WTC11 (cell line): ENCODE results near the gene MEF2D. TPM values are rescaled to one million over a fixed set of nuclear protein-coding genes. Genes with fewer than 3 reads are reported as not detected.

Experiments used
- ATAC-seq: fragments of 200-7000 bp; cut with Tn5 transposase; 2 replicates; pipeline ENCODE4 v1.10.0; 2021; ENCODE audit warnings: mild to moderate bottlenecking, moderate library complexity
- CTCF ChIA-PET: fragments of 300-600 bp; sonication (Branson Sonifier 250); formaldehyde crosslinking; loops from one replicate; lab custom pipeline; 2021; ENCODE audit warnings: antibody characterized with exemption; lab: Charles Lee
- POLR2A ChIA-PET: fragments of 350-600 bp; sonication (Branson Sonifier 250); formaldehyde crosslinking; loops from one replicate; lab custom pipeline; 2021; ENCODE audit warnings: antibody characterized with exemption; lab: Charles Lee
- DNase-seq: peaks from one replicate; pipeline ENCODE4 v3.0.0; 2021; ENCODE audit warnings: low spot score
- H3K27ac Mint-ChIP-seq: 2 replicates; pipeline ENCODE4 v1.8.0; 2021; ENCODE audit warnings: mixed read lengths
- H3K27me3 Mint-ChIP-seq: 2 replicates; pipeline ENCODE4 v1.8.0; 2021; ENCODE audit warnings: low read depth, mild to moderate bottlenecking, moderate library complexity, mixed read lengths
- H3K36me3 Mint-ChIP-seq: 2 replicates; pipeline ENCODE4 v1.8.0; 2021; ENCODE audit warnings: mixed read lengths
- H3K4me1 Mint-ChIP-seq: 2 replicates; pipeline ENCODE4 v1.8.0; 2022; ENCODE audit warnings: mixed read lengths
- H3K4me3 Mint-ChIP-seq: 2 replicates; pipeline ENCODE4 v1.8.0; 2021; ENCODE audit warnings: mild to moderate bottlenecking, moderate library complexity, mixed read lengths
- H3K9me3 Mint-ChIP-seq: 2 replicates; pipeline ENCODE4 v1.8.0; 2021; ENCODE audit warnings: mixed read lengths
- ATF2 ChIP-seq: sonication (generic); formaldehyde crosslinking; IDR thresholded peaks from 2 replicates; pipeline ENCODE4 v1.8.1; 2022; ENCODE audit warnings: low read depth, missing genetic modification reagents, borderline replicate concordance
- CBFB ChIP-seq: sonication (generic); formaldehyde crosslinking; IDR thresholded peaks from 2 replicates; pipeline ENCODE4 v1.8.1; 2022; ENCODE audit warnings: mild to moderate bottlenecking, low read depth, missing genetic modification reagents
- E2F4 ChIP-seq: sonication (generic); formaldehyde crosslinking; IDR thresholded peaks from 2 replicates; pipeline ENCODE4 v1.8.1; 2022; ENCODE audit warnings: low read depth, mild to moderate bottlenecking, moderate library complexity, missing genetic modification reagents, borderline replicate concordance
- ESRRA ChIP-seq: sonication (generic); formaldehyde crosslinking; IDR thresholded peaks from 2 replicates; pipeline ENCODE4 v1.8.1; 2022; ENCODE audit warnings: mild to moderate bottlenecking, missing genetic modification reagents, borderline replicate concordance
- ETV6 ChIP-seq: sonication (generic); formaldehyde crosslinking; IDR thresholded peaks from 2 replicates; pipeline ENCODE4 v1.8.1; 2022; ENCODE audit warnings: mild to moderate bottlenecking, missing genetic modification reagents
- FOXK1 ChIP-seq: sonication (generic); formaldehyde crosslinking; IDR thresholded peaks from 2 replicates; pipeline ENCODE4 v1.8.0; 2022; ENCODE audit warnings: mild to moderate bottlenecking, moderate library complexity, missing genetic modification reagents
- FOXP4 ChIP-seq: sonication (generic); formaldehyde crosslinking; IDR thresholded peaks from 2 replicates; pipeline ENCODE4 v1.8.0; 2022; ENCODE audit warnings: mild to moderate bottlenecking, missing genetic modification reagents
- GABPB1 ChIP-seq: sonication (generic); formaldehyde crosslinking; IDR thresholded peaks from 2 replicates; pipeline ENCODE4 v1.8.1; 2023; ENCODE audit warnings: mild to moderate bottlenecking, missing genetic modification reagents
- GRHL2 ChIP-seq: fragments of 250-450 bp; sonication (Bioruptor Pico); IDR thresholded peaks from 2 replicates; pipeline ENCODE4 v1.8.0; 2022; ENCODE audit warnings: mild to moderate bottlenecking, moderate library complexity; ENCODE audit not compliant: insufficient replicate concordance, severe bottlenecking
- IRF1 ChIP-seq: sonication (generic); formaldehyde crosslinking; IDR thresholded peaks from 2 replicates; pipeline ENCODE4 v1.8.0; 2023; ENCODE audit warnings: missing genetic modification reagents
- JUN ChIP-seq: sonication (generic); formaldehyde crosslinking; IDR thresholded peaks from 2 replicates; pipeline ENCODE4 v1.8.0; 2023; ENCODE audit warnings: mild to moderate bottlenecking, missing genetic modification reagents
- MLX ChIP-seq: sonication (generic); formaldehyde crosslinking; IDR thresholded peaks from 2 replicates; pipeline ENCODE4 v1.8.1; 2023; ENCODE audit warnings: mild to moderate bottlenecking, missing genetic modification reagents, moderate library complexity
- NFATC4 ChIP-seq: fragments of 250-450 bp; sonication (Bioruptor Pico); IDR thresholded peaks from 2 replicates; pipeline ENCODE4 v1.9.0; 2021; ENCODE audit warnings: mild to moderate bottlenecking
- PRRX2 ChIP-seq: fragments of 250-450 bp; sonication (Bioruptor Pico); IDR thresholded peaks from 2 replicates; pipeline ENCODE4 v1.8.0; 2021; ENCODE audit warnings: mild to moderate bottlenecking
- RORB ChIP-seq: fragments of 250-450 bp; sonication (Bioruptor Pico); IDR thresholded peaks from 2 replicates; pipeline ENCODE4 v1.9.0; 2021; ENCODE audit warnings: mild to moderate bottlenecking
- SMAD4 ChIP-seq: sonication (generic); formaldehyde crosslinking; IDR thresholded peaks from 2 replicates; pipeline ENCODE4 v1.8.0; 2022; ENCODE audit warnings: mild to moderate bottlenecking, missing genetic modification reagents
- TEAD1 ChIP-seq: sonication (generic); formaldehyde crosslinking; IDR thresholded peaks from 2 replicates; pipeline ENCODE4 v1.8.0; 2022; ENCODE audit warnings: mild to moderate bottlenecking, missing genetic modification reagents
- USF1 ChIP-seq: sonication (generic); formaldehyde crosslinking; IDR thresholded peaks from 2 replicates; pipeline ENCODE4 v1.8.0; 2022; ENCODE audit warnings: mild to moderate bottlenecking, missing genetic modification reagents
- ZNF121 ChIP-seq: sonication (generic); formaldehyde crosslinking; IDR thresholded peaks from 2 replicates; pipeline ENCODE4 v1.8.0; 2023; ENCODE audit warnings: missing genetic modification reagents
- ZNF219 ChIP-seq: sonication (generic); formaldehyde crosslinking; IDR thresholded peaks from 2 replicates; pipeline ENCODE4 v1.8.0; 2023; ENCODE audit warnings: missing genetic modification reagents, mild to moderate bottlenecking, borderline replicate concordance
- ZNF281 ChIP-seq: sonication (generic); formaldehyde crosslinking; IDR thresholded peaks from 2 replicates; pipeline ENCODE4 v1.8.0; 2023; ENCODE audit warnings: mild to moderate bottlenecking, missing genetic modification reagents
- ZNF317 ChIP-seq: sonication (generic); formaldehyde crosslinking; IDR thresholded peaks from 2 replicates; pipeline ENCODE4 v1.8.1; 2023; ENCODE audit warnings: low read depth, mild to moderate bottlenecking, moderate library complexity, missing genetic modification reagents, borderline replicate concordance
- ZNF396 ChIP-seq: fragments of 250-450 bp; sonication (Bioruptor Pico); IDR thresholded peaks from 2 replicates; pipeline ENCODE4 v1.8.0; 2021; ENCODE audit warnings: mild to moderate bottlenecking, moderate library complexity, borderline replicate concordance
- ZNF416 ChIP-seq: fragments of 250-450 bp; sonication (Bioruptor Pico); IDR thresholded peaks from 2 replicates; pipeline ENCODE4 v1.9.0; 2021; ENCODE audit warnings: mild to moderate bottlenecking, inconsistent platforms
- total RNA-seq: library from RNA; stranded (reverse); gene quantifications from 3 replicates; pipeline ENCODE4 v1.2.3, GENCODE V29; 2021

The MEF2D gene
- total RNA-seq, 1 experiment from 2014 or later = 24.1 TPM

- TF ChIP-seq SMAD4 (no peak), RORB (CRISPR knock-in tag) (no peak), PRRX2 (no peak), ZNF121 (no peak), IRF1 (no peak), TEAD1 (no peak), JUN (no peak), ETV6 (CRISPR knock-in tag) (no peak)
These were observed 11.1 kb upstream of the MEF2D start (continued) for GRCh38 chr1:156511644-156512043.

GRCh38 chr1:156510709-156511108 lies 10.1 kb upstream of the MEF2D start:
- no peaks in the 10 kb centered on the region for H3K36me3 Mint-ChIP-seq
- H3K4me3 Mint-ChIP-seq = no peak overlapping the region
- H3K27ac Mint-ChIP-seq = no peak overlapping the region
- no peak for ATAC-seq
- ChIA-PET CTCF (interaction anchor here (1.6 to 1.9 kb wide), 2 partner anchors 30 to 54 kb away, joined by 6 to 11 read pairs; no protein-coding TSS in a partner anchor), POLR2A (no interaction called here)
- peaks cover 11% of the 10 kb centered on the region for H3K27me3 Mint-ChIP-seq
- no peak for DNase-seq
- no peaks in the 10 kb centered on the region for H3K9me3 Mint-ChIP-seq
- TF ChIP-seq E2F4 (CRISPR knock-in tag) = no peak
- TF ChIP-seq ZNF396 (CRISPR knock-in tag) = no peak
- TF ChIP-seq GRHL2 (CRISPR knock-in tag) = no peak
- no peak for TF ChIP-seq ZNF219 (CRISPR knock-in tag)
- TF ChIP-seq FOXK1 = no peak
- no peak for TF ChIP-seq NFATC4
- no peak for TF ChIP-seq CBFB (CRISPR knock-in tag)
- no peak for TF ChIP-seq USF1 (CRISPR knock-in tag)
- TF ChIP-seq ETV6 (CRISPR knock-in tag) = no peak
- TF ChIP-seq ZNF281 (CRISPR knock-in tag) = no peak
- TF ChIP-seq ZNF317 (CRISPR knock-in tag) = no peak
- TF ChIP-seq ATF2 (CRISPR knock-in tag) = no peak
- no peak for TF ChIP-seq ESRRA (CRISPR knock-in tag)
- TF ChIP-seq MLX (CRISPR knock-in tag) = no peak
- TF ChIP-seq JUN = no peak
- no peak for TF ChIP-seq ZNF416
- no peak for TF ChIP-seq FOXP4 (CRISPR knock-in tag)
- no peak for TF ChIP-seq ZNF121
- TF ChIP-seq GABPB1 = no peak
- H3K4me1 Mint-ChIP-seq = peaks cover 24% of the 10 kb centered on the region
